HL-60 (cell line): ENCODE data around the gene PCLO.
A peak's percentile ranks its signal among the peaks of the same experiment; 100 is the strongest.

Source experiments
- DNase-seq, 2 experiments: peaks; one replicate each; pipeline ENCODE4 v3.0.0-alpha.2; 2010 to 2020; ENCODE audit warnings: low read depth in 1 of 2, low spot score in 1 of 2
- H3K27ac ChIP-seq: fragments of 250-450 bp; sonication (Bioruptor Pico); replicated peaks from 2 replicates; pipeline ENCODE4 v1.5.1; 2020; ENCODE audit warnings: mild to moderate bottlenecking, moderate library complexity
- H3K27me3 ChIP-seq: fragments of 250-450 bp; sonication (Bioruptor Pico); 2 replicates; pipeline ENCODE4 v1.5.1; 2021; ENCODE audit warnings: mild to moderate bottlenecking, moderate library complexity; ENCODE audit not compliant: insufficient read depth, poor library complexity, severe bottlenecking
- H3K4me3 ChIP-seq: replicated peaks from 2 replicates; pipeline ENCODE4 v1.5.1; 2011; ENCODE audit warnings: mild to moderate bottlenecking, control low read depth, low read length; ENCODE audit not compliant: insufficient read depth
- GABPA ChIP-seq: IDR thresholded peaks from 2 replicates; pipeline ENCODE4 v1.6.1; 2012; ENCODE audit warnings: low read depth
- POLR2AphosphoS5 ChIP-seq: IDR thresholded peaks from 2 replicates; pipeline ENCODE4 v1.6.1; 2012; ENCODE audit warnings: low read depth
- SPI1 ChIP-seq: IDR thresholded peaks from 2 replicates; pipeline ENCODE4 v1.6.1; 2012; ENCODE audit warnings: low read depth, mild to moderate bottlenecking, borderline replicate concordance
- TF ChIP-seq, protein P1 (sequence below): IDR thresholded peaks from 2 replicates; pipeline ENCODE4 v1.6.1; 2012; ENCODE audit warnings: low read depth; ENCODE audit not compliant: insufficient replicate concordance
- TF ChIP-seq, protein P2 (sequence below): IDR thresholded peaks from one replicate; pipeline ENCODE4 v1.5.1; 2011; ENCODE audit warnings: low read length, control low read depth, inconsistent platforms; ENCODE audit not compliant: insufficient read depth

Gene PCLO

DNA sequence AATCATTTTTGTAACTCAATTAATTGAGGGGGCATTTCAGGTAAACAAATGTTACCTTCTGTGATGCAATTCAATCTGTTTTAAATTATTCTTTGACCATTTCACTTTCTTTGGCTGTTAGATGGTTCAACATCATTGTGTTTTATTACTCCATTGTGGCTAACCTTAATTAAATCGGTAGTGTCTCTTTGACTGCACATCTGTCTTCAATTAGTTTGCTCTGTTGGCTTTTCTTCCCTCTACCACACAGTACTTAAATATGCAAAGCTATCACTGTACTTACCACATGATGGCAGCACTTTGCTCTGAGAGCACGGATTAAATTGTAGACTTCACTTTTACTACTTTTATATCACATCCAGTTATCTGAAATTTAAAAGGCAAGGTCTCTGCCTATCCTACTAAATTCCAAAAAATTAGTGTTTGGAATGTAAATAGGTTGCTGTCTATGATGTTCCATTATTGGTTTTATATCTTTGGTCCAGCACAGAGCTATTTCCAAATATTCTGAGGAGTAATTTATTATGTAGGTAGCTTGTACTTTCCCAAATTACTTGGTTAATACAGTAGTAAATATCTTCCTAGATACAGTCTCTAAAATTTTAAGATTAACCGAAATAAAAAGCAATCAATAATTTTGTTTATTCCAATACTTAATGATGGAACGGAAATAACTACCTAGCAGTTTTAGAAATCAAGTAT is 352.0 kb downstream of the PCLO start:
- peak in 1 of 2 experiments; percentile 5 for DNase-seq
- Histone ChIP-seq H3K27me3 (peaks cover 3% of the 10 kb centered on the region), H3K4me3 (no peak overlapping the region), H3K27ac (no peak overlapping the region)
- TF ChIP-seq, protein P1, sequence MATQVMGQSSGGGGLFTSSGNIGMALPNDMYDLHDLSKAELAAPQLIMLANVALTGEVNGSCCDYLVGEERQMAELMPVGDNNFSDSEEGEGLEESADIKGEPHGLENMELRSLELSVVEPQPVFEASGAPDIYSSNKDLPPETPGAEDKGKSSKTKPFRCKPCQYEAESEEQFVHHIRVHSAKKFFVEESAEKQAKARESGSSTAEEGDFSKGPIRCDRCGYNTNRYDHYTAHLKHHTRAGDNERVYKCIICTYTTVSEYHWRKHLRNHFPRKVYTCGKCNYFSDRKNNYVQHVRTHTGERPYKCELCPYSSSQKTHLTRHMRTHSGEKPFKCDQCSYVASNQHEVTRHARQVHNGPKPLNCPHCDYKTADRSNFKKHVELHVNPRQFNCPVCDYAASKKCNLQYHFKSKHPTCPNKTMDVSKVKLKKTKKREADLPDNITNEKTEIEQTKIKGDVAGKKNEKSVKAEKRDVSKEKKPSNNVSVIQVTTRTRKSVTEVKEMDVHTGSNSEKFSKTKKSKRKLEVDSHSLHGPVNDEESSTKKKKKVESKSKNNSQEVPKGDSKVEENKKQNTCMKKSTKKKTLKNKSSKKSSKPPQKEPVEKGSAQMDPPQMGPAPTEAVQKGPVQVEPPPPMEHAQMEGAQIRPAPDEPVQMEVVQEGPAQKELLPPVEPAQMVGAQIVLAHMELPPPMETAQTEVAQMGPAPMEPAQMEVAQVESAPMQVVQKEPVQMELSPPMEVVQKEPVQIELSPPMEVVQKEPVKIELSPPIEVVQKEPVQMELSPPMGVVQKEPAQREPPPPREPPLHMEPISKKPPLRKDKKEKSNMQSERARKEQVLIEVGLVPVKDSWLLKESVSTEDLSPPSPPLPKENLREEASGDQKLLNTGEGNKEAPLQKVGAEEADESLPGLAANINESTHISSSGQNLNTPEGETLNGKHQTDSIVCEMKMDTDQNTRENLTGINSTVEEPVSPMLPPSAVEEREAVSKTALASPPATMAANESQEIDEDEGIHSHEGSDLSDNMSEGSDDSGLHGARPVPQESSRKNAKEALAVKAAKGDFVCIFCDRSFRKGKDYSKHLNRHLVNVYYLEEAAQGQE, result no peak
- TF ChIP-seq, protein P2, sequence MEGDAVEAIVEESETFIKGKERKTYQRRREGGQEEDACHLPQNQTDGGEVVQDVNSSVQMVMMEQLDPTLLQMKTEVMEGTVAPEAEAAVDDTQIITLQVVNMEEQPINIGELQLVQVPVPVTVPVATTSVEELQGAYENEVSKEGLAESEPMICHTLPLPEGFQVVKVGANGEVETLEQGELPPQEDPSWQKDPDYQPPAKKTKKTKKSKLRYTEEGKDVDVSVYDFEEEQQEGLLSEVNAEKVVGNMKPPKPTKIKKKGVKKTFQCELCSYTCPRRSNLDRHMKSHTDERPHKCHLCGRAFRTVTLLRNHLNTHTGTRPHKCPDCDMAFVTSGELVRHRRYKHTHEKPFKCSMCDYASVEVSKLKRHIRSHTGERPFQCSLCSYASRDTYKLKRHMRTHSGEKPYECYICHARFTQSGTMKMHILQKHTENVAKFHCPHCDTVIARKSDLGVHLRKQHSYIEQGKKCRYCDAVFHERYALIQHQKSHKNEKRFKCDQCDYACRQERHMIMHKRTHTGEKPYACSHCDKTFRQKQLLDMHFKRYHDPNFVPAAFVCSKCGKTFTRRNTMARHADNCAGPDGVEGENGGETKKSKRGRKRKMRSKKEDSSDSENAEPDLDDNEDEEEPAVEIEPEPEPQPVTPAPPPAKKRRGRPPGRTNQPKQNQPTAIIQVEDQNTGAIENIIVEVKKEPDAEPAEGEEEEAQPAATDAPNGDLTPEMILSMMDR, result peak; percentile 56

- Histone ChIP-seq H3K27ac (no peak overlapping the region), H3K4me3 (no peak overlapping the region), H3K27me3 (peaks cover 3% of the 10 kb centered on the region)
- TF ChIP-seq POLR2AphosphoS5, result no peak
- TF ChIP-seq GABPA, result no peak
- no peak for TF ChIP-seq SPI1
- TF ChIP-seq, protein P1, result no peak
- TF ChIP-seq, protein P2, result no peak
- no peak for DNase-seq
These were observed 354.1 kb downstream of the PCLO start for GRCh38 chr7:82808633-82809032.

DNA sequence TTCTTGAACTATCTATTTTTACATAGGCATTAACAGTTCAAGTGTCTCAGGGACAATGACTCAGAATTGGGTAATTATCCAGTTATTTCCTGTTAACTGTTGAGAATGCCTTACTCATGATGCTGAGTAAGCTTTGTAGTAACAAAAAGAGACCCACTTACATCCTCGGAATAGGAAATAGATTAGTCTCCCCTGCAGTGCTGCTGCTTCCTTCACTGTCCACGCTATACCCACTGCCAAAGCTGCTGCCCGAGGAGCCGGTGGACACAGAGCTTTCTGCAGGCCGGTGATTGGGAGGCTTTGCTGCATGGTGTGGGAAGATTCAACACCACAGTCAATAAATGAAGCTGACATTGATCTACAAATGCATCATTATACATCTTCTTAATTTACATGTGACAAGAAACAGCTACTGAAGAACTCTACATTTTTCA is 357.1 kb downstream of the PCLO start:
- DNase-seq, result peak; percentile 6 to 70
- Histone ChIP-seq H3K27ac (no peak overlapping the region), H3K27me3 (peaks cover 3% of the 10 kb centered on the region), H3K4me3 (no peak overlapping the region)
- TF ChIP-seq SPI1 (no peak), GABPA (no peak), POLR2AphosphoS5 (no peak)
- TF ChIP-seq, protein P2, result no peak
- TF ChIP-seq, protein P1, result no peak
